Left lung (tissue), 10 donors: ENCODE results near the gene SPINK1. TPM values are rescaled to one million over a fixed set of nuclear protein-coding genes. Genes with fewer than 3 reads are reported as not detected.

Experiments
- ATAC-seq: fragments of 200-7000 bp; cut with Tn5 transposase; one replicate; pipeline ENCODE4 v1.9.1; 2020; ENCODE audit warnings: moderate library complexity
- DNase-seq, 4 donors: peaks; one replicate each; pipeline ENCODE4 v3.0.0-alpha.2; 2013 to 2020
- H3K27ac ChIP-seq, 2 donors: fragments of 200-600 bp; sonication (generic) in 1 of 2; one replicate each; pipeline versions ENCODE4 v1.5.0 to v1.8.0; 2020 to 2021
- H3K27me3 ChIP-seq, 2 donors: fragments of 200-600 bp; sonication (generic) in 1 of 2; one replicate each; pipeline versions ENCODE4 v1.5.0 to v1.8.0; 2020 to 2021
- H3K36me3 ChIP-seq, 2 donors: fragments of 200-600 bp; sonication (generic) in 1 of 2; one replicate each; pipeline versions ENCODE4 v1.5.0 to v1.8.0; 2020 to 2021
- H3K4me1 ChIP-seq, 2 donors: fragments of 200-600 bp; one replicate each; pipeline ENCODE4 v1.8.0; 2021
- H3K4me3 ChIP-seq, 2 donors: fragments of 200-600 bp; sonication (generic) in 1 of 2; one replicate each; pipeline versions ENCODE4 v1.5.0 to v1.8.0; 2020 to 2021; ENCODE audit warnings: mild to moderate bottlenecking in 1 of 2
- H3K9me3 ChIP-seq, 2 donors: fragments of 200-600 bp; sonication (generic) in 1 of 2; one replicate each; pipeline versions ENCODE4 v1.5.0 to v1.8.0; 2020 to 2021
- CTCF ChIP-seq, 2 donors: fragments of 200-600 bp; sonication (generic) in 1 of 2; IDR thresholded peaks; one replicate each; pipeline versions ENCODE4 v1.5.0 to v1.8.0; 2021; ENCODE audit warnings: antibody characterized with exemption in 2 of 2
- intact Hi-C, 2 donors: fragments of 100-400 bp; cut with DNase I; formaldehyde crosslinking; loops; one replicate each; pipeline versions ENCODE4 v1.11.2 to v1.14.2; 2022
- polyA plus RNA-seq, 6 donors: library from polyadenylated mRNA; unstranded; fragments of 120-200 nt; gene quantifications; one replicate each; pipeline ENCODE4 v1.2.1, GENCODE V29; 2013; ENCODE audit not compliant: insufficient read length in 6 of 6
- total RNA-seq, 2 donors: library from RNA; stranded (reverse); fragmentation: NEBNext Ultra II Directional; extraction: Animal tissue kit (Norgen Biotek cat#: 25700); gene quantifications; one replicate each; pipeline ENCODE4 v1.2.1, GENCODE V29; 2021
- donor health status: DM: no; HTN: yes; CAD: no.
- donor health status: DM: no; HTN: no; CAD: no.

The SPINK1 gene
- total and polyA plus RNA-seq, 8 donors = 0.61 to 74.5 (median 1.4) TPM

DNA sequence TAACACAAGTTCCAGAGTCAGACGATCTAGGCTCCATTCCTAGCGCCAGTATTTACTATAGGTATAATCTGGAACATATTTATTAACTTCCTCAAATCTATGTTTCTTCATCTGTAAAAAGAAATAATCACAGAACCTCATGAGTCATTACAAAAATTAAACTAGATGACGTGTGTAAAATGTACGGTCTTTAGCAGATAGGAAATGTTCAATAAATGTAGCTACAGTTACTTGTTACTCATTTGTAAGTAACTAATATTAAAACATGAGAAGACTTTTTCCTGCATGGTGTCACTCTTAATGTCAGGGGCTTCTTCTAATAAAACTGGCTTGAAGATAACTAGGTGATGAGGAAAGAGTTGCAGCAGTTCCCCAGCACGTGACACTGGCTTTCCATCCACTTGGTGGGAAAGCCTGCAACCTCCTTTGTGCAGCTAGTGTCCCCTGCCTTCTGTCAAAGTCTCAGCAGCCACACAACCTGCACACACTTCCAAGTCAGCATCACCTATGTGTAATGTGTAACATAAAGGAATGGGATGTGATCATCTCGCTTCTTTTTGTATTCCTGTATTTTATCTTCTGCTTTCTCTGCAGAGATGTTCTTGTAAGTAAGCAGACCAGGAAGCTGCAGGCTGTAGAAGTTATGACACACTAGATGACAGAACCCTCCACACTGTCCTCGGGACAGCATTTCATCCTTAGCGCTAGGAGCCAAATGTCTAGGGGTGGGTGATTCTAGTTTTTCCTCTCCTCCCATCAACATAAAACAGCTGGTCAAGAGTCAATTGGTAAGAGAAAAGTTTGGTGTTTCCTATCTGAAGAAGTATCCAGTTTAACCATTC is 47.1 kb downstream of the SPINK1 start:
- H3K36me3 ChIP-seq = no peaks in the 10 kb centered on the region
- peak in 2 of 4 donors; percentile 63 to 77 for DNase-seq
- no peak for TF ChIP-seq CTCF (IDR thresholded peaks at IDR 0.05)
- intact Hi-C loops = no loop called here
- ATAC-seq = peak; percentile 18
- peaks cover 0 to 7% of the 10 kb centered on the region in 2 donors for H3K4me1 ChIP-seq
- no peak overlapping the region for H3K4me3 ChIP-seq
- H3K27me3 ChIP-seq = peaks cover 0 to 15% of the 10 kb centered on the region in 2 donors
- no peaks in the 10 kb centered on the region for H3K9me3 ChIP-seq
- no peak overlapping the region for H3K27ac ChIP-seq

GRCh38 chr5:147782110-147783028 is 49.1 kb downstream of the SPINK1 start, which contains the start of gene JAKMIP2:
Gene JAKMIP2, minus strand, starts transcription at chr5:147782728. Its CDS starts 110,922 bp downstream, at chr5:147671806.
- Histone ChIP-seq H3K4me3 (peak within 1 kb of the TSS in 1 of 2 donors; percentile 36), H3K27ac (no peak within 1 kb of the TSS), H3K36me3 (no peaks in the 10 kb centered on the region), H3K27me3 (peaks cover 0 to 15% of the 10 kb centered on the region in 2 donors), H3K9me3 (no peaks in the 10 kb centered on the region), H3K4me1 (peaks cover 0 to 7% of the 10 kb centered on the region in 2 donors)
- TF ChIP-seq CTCF (IDR thresholded peaks at IDR 0.05) = no peak
- ATAC-seq (peak; percentile 56), DNase-seq (peak; percentile 44 to 89 (median 80))
- intact Hi-C loops = no loop called here

GRCh38 chr5:147780924-147781573 is 50.4 kb downstream of the SPINK1 start:
- intact Hi-C loops = no loop called here
- no peak for DNase-seq
- ATAC-seq = no peak
- TF ChIP-seq CTCF (IDR thresholded peaks at IDR 0.05) = no peak
- Histone ChIP-seq H3K36me3 (no peaks in the 10 kb centered on the region), H3K27me3 (peaks cover 0 to 15% of the 10 kb centered on the region in 2 donors), H3K4me3 (peak overlapping the region in 1 of 2 donors; percentile 36), H3K9me3 (no peaks in the 10 kb centered on the region), H3K27ac (no peak overlapping the region), H3K4me1 (peaks cover 0 to 7% of the 10 kb centered on the region in 2 donors)

DNA sequence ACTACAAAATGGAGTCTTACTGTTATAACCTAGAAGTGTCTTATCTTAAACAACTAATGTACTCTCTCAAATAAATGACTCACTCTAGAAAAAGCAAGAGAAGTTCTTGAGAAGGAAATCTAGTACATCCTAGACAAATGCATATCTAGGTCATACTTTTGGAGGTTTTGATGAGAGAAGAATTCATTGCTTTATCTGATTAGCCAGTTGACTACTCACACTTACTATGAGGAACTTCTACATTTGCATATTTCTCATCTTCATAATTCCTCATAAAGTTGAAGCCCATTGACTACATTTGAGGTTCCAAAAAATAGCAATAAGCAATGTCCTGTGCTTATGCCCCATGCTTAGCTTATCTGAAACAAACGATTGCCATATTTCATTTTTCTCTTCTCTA is 51.8 kb downstream of the SPINK1 start:
- H3K4me3 ChIP-seq = no peak overlapping the region
- no peak overlapping the region for H3K27ac ChIP-seq
- ATAC-seq (no peak), DNase-seq (no peak)
- no peaks in the 10 kb centered on the region for H3K36me3 ChIP-seq
- intact Hi-C loops = no loop called here
- H3K9me3 ChIP-seq = no peaks in the 10 kb centered on the region
- no peak for TF ChIP-seq CTCF (IDR thresholded peaks at IDR 0.05)
- H3K4me1 ChIP-seq = peaks cover 0 to 7% of the 10 kb centered on the region in 2 donors
- H3K27me3 ChIP-seq = peaks cover 0 to 15% of the 10 kb centered on the region in 2 donors
